GM19328 (cell line): ENCODE results near the gene RABAC1.

Source experiments
- ATAC-seq: cut with Tn5 transposase; IDR thresholded peaks from one replicate; pipeline ENCODE4 v1.9.1; 2021; ENCODE audit warnings: mild to moderate bottlenecking, moderate library complexity; ENCODE audit not compliant: unreplicated experiment

The RABAC1 gene

DNA sequence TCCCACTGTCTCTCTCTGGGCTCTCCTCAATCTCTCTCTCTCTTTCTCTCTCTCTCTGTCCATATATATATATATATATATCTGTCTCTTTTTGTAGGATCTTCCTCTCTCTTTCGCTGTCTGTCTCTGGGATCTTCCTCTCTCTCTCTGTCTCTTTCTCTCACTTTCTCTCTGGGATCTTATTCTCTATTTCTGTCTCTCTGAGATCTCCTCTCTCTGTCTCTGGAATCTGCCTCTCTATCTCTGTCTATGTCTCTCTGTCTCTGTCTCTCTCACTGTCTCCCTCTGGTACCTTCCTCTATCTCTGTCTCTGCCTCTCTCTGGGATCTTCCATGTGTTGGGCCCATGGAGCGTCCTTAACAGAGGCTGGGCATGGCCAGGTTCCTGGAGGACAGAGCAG, 31.5 kb upstream of the RABAC1 start:
- ATAC-seq, result no peak

- ATAC-seq, result no peak
Observed at GRCh38 chr19:41990028-41990427, 30.9 kb upstream of the RABAC1 start.

GRCh38 chr19:41988947-41989346, 29.8 kb upstream of the RABAC1 start:
- ATAC-seq, result no peak

- no peak for ATAC-seq
Observed at GRCh38 chr19:41987141-41987860, 28.2 kb upstream of the RABAC1 start.

DNA sequence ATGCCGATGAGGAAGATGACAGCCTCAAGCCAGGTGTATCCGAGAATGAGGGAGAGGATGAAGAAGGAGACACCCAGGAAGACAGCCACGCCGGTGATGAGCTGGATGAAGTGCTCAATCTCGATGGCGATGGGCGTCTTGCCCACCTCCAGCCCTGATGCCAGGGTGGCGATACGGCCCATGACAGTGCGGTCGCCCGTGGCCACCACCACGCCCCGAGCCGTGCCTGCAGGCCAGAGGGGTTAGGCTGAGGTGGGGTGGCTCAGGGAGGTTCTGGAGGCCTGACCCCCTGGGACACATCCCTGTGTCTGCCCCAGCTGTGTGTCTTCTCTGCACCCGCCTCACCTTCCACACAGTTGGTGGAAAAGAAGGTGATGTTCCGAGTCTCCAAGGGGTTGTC, 25.8 kb upstream of the RABAC1 start:
- ATAC-seq, result no peak

DNA sequence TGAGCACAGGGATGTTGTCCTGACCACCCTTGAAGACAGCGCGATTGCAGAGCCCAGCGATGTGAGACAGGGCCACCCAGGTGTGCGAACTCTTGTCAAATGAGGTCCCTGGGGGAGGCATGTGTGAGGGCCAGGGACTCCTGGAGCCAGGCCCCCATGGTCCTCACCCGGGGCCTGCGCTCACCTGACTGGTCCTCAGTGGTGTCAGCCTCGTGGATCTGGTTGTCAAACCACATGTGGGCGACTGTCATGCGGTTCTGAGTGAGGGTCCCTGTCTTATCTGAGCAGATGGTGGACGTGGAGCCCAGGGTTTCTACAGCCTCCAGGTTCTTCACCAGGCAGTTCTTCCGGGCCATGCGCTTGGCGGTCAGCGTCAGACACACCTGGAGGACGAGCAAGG, 22.6 kb upstream of the RABAC1 start:
- no peak for ATAC-seq

DNA sequence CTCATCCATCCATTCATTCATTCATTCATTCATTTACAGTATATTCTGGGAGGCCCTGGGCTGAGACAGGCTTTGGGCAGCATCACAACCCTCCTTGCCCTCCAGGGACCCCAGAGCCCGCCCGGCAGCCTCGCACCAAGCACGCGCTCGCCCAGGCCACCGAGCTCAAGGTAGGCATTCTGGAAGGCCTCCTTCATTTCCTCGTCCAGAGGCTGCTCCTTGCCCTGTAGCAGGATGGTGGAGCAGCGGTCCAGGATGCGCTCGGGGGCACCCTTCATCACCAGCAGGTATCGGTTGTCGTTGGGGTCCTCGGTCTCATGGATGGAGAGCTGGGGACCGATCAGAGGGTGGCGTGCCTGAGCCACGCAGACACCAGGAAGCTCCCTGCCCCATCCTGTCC, 19.3 kb upstream of the RABAC1 start:
- no peak for ATAC-seq

DNA sequence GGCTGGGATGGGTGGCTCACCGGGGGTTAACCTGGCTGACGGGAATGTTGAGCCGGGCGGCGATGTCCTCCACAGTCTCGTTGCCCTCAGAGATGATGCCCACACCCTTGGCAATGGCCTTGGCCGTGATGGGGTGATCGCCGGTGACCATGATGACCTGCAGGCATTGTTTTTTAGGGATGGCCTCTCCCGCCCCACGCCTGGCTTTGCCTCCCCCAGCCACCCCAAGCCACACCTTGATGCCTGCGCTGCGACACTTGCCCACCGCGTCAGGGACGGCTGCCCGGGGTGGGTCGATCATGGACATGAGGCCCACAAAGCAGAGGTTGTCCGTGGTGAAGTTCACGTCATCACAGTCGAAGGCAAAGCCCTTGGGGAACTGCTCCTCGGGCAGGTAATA, 18.8 kb upstream of the RABAC1 start:
- no peak for ATAC-seq

DNA sequence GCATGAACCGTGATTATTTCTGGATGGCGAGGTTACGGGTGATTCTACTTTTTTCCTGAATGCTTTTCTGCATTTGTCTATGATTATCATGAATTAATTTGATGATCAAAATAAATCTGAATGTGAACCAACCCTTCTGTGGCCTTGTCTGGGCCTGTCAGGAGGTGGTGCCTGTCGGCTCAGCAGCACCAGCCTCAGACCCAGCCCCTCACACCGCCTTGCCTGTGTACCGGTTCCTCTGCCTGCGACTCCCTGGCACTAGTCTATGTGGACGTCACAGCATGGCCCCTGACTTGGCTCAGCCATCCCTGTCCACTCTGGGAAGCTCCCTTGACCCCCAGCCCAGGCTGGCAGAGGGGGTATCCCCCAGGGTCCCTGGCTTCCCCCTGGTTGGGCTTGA, 15.5 kb upstream of the RABAC1 start:
- no peak for ATAC-seq

GRCh38 chr19:41971363-41971762, 12.2 kb upstream of the RABAC1 start:
- ATAC-seq, result no peak

GRCh38 chr19:41969772-41970458, 10.8 kb upstream of the RABAC1 start:
- no peak for ATAC-seq

DNA sequence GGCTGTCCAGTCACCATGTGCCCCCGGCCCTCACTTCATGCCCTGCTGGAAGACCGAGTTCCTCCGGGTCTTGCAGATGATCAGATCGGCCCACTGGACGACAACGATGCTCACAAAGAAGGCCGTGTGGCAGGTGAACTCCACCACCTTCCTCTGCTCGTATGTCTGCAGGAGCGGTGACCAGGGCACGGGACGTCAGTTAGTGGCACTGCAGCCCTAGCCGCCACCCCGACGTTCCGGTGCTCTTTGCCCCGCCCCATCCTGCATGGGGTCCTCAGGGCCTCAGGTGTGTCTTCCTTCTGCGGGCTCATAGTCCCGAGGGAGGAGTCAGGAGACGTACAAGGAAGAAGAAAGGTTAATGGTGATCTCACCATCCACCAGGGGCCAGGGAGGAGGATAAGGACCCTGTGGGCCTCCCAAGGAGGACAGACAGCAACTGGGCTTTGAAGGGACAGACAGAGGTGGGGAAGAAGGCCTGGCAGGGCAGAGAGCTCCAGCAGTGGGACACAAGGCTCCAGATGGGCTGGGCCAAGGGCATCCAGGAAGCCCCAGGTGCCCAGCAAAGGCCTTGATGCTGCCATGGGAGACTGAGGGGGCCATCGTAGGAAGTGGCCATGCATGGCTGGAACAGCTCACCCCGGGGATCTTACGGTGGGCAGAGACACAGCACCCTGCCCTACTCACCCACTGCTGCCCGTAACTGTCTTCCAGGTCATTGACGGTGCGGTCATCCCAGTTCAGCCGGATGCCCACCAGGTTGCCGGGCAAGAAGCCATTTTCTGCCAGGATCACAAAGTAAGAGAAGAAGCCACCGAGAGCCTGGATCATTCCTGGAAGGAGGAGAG, 9.9 kb upstream of the RABAC1 start:
- ATAC-seq, result no peak

- no peak for ATAC-seq
Observed at GRCh38 chr19:41967054-41967783, 8.1 kb upstream of the RABAC1 start.

- ATAC-seq, result no peak
Observed at GRCh38 chr19:41965106-41965505, 6.0 kb upstream of the RABAC1 start.

- no peak for ATAC-seq
Observed at GRCh38 chr19:41960973-41961372, 1.9 kb upstream of the RABAC1 start.

- ATAC-seq, result peak; percentile 46
Observed at GRCh38 chr19:41958367-41959055, 610 bp downstream of the RABAC1 start.

DNA sequence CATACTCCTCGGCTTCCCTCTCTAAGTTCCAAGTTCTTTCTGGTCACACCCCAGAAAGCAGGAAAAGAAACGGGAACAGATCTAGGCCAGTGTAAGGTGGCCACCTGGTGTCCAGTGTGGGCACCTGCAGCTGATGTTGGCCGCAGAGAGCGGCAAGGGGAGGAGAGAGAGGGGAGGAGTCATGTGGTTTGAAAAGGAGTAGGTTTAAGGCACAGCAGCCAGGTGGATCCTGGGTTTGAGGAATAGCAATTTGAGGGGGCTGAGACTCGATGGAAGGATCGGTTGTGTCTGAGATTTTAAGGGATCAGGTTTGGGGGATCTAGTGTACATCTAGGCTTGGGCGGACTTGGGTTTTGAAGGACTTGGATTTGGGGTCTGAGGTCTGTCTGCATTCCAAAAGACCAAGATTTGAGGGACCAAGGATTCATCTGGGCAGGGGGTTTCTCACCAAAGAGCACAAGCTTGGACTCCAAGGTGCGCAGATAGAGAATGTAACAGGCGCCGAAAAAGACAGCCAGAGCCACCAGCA, 1.2 kb downstream of the RABAC1 start:
- no peak for ATAC-seq

DNA sequence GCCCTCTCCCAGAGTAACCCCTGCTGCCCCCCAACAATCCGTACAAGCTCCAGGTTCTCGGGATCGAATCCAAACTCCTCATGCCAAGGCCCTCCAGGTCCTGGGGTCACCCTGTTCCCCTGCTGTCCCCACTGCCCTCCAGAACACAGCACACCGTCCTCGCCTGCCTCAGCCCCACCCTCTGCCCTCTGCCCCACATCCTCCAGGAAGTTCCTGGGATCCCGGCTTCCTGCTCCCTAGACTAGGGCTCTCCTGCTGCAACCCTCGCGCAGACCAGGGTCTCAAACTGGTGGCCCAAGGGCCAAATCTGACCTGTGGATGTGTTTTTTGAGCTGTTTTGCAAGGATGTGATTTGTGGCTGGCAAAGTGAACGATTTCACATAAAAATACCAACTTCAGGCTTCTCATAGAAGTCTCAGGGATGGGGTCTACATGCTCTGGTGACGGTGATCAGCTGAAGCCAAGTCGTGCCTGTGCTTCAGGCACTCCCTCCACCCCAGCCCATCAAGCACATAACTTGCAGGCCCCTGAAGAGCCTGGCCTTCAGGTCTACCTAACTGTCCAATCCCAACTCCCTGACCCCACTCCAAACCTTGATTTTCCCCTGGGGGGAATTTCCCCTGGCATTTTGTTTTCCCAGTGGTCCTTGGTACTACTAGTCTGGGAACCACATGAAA, 1.8 kb downstream of the RABAC1 start:
- no peak for ATAC-seq

DNA sequence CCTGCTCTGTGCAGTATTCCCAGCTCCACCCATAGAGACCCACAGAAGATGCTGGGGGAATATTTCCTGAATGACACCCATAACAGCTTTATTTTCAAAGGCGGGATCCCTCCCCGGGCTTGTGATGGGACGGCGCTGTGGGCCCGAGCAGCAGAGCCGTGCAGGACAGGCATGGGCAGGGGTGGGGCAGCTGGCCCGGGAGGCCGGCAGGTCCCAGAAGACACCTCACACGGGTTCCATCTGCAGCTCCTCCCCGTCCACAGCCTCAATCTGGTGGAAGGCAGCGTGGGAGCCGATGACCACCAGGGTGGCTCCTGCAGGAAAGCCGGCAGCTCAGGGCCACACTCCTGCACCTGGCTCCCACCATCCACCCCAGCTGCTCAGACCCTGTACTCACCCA, 2.5 kb downstream of the RABAC1 start:
- ATAC-seq, result no peak

GRCh38 chr19:41955521-41955920, 3.6 kb downstream of the RABAC1 start:
- ATAC-seq, result no peak
